WERI-Rb-1 (cell line): Measurements from ENCODE around the gene STARD9.
"Not testable (repeated sequence)": the region's sequence is repeated elsewhere in the genome, so short reads cannot be mapped to it uniquely, and the experiment has no call there.

Source experiments
- DNase-seq: peaks from one replicate; pipeline ENCODE4 v3.0.0-alpha.2; 2020
- H3K27ac ChIP-seq: fragments of 250-450 bp; sonication (Bioruptor Pico); 2 replicates; pipeline ENCODE4 v1.5.1; 2020; ENCODE audit warnings: mild to moderate bottlenecking, moderate library complexity
- H3K27me3 ChIP-seq: fragments of 250-450 bp; sonication (Bioruptor Pico); 2 replicates; pipeline ENCODE4 v1.5.1; 2021; ENCODE audit warnings: mild to moderate bottlenecking, low read depth, moderate library complexity; ENCODE audit not compliant: insufficient read depth, severe bottlenecking
- H3K36me3 ChIP-seq: fragments of 250-450 bp; sonication (Bioruptor Pico); 2 replicates; pipeline ENCODE4 v1.5.1; 2020; ENCODE audit warnings: mild to moderate bottlenecking, moderate library complexity
- H3K4me3 ChIP-seq: 2 replicates; pipeline ENCODE4 v1.5.1; 2011; ENCODE audit warnings: low read depth, mild to moderate bottlenecking, control low read depth, low read length
- H3K9me3 ChIP-seq: fragments of 250-450 bp; sonication (Bioruptor Pico); 2 replicates; pipeline ENCODE4 v1.5.1; 2021; ENCODE audit warnings: mild to moderate bottlenecking, moderate library complexity; ENCODE audit not compliant: severe bottlenecking
- TF ChIP-seq, protein P1 (sequence below): IDR thresholded peaks from 2 replicates; pipeline ENCODE4 v1.5.1; 2011; ENCODE audit warnings: low read depth, mild to moderate bottlenecking, control low read depth, inconsistent platforms, low read length

The STARD9 gene

DNA sequence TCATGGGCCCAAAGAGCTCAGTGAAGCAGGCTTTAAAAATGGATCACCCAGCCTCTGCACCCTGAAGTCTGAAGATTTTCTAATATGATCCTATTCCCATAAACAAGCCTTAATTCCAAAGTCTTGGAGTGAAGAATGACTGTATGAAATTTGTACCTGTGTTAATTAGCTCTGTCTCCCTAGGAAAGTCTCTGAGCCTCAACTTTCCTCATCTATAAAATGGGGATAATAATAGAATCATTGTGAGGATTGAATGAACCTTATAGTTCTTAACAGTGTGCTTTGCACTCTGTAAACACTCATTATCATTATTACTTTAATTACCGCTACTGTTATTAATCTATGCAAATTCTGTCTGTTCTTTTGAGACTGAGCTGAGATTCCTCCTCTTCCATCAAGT is 99.6 kb downstream of the STARD9 start:
- H3K4me3 ChIP-seq, result no peak overlapping the region
- TF ChIP-seq, protein P1, sequence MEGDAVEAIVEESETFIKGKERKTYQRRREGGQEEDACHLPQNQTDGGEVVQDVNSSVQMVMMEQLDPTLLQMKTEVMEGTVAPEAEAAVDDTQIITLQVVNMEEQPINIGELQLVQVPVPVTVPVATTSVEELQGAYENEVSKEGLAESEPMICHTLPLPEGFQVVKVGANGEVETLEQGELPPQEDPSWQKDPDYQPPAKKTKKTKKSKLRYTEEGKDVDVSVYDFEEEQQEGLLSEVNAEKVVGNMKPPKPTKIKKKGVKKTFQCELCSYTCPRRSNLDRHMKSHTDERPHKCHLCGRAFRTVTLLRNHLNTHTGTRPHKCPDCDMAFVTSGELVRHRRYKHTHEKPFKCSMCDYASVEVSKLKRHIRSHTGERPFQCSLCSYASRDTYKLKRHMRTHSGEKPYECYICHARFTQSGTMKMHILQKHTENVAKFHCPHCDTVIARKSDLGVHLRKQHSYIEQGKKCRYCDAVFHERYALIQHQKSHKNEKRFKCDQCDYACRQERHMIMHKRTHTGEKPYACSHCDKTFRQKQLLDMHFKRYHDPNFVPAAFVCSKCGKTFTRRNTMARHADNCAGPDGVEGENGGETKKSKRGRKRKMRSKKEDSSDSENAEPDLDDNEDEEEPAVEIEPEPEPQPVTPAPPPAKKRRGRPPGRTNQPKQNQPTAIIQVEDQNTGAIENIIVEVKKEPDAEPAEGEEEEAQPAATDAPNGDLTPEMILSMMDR, result no peak
- H3K27ac ChIP-seq, result no peak overlapping the region
- no peak for DNase-seq
- H3K9me3 ChIP-seq, result no peaks in the 10 kb centered on the region
- no peaks in the 10 kb centered on the region for H3K27me3 ChIP-seq
- H3K36me3 ChIP-seq, result peaks cover 47% of the 10 kb centered on the region

DNA sequence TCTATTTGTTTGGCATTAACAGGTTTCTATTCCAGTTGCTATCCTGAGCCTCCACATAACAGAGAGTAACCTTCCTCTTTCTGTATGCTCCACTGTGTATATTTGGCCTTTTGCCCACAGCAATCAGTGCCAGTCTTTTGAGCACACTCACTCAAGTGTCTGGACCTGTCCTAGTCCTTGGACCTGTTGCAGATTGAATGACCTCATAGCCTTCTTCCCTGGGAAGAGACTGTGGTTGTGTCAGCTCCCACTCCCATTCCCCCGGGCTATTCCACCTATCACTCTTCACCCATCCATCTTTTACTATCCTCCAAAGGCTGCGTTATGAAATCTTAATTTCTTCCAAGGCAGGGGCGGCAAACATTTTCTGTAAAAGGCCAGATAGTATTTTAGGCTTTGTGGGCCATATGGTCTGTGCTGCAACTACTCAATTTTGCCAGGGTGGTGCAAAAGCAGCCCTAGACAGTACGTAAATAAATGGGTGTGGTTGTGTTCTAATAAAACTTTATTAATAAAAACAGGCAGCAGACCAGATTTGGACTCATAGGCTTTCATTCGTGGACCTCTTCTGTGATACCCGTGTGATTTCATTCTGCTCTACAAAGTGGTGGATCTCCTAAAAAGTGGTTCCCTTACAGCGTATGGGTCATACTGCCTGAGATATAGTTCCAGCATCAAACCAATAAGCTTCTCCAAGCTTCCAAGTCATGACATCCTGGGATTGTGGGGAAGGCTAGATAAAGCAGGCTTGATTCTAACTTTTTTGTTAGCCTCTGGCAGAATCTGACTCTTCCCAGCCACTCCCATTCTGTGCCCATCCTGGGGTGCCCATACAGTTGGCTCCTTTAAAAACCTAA is 104.1 kb downstream of the STARD9 start:
- Histone ChIP-seq H3K27ac (no peak overlapping the region), H3K36me3 (peaks cover 71% of the 10 kb centered on the region)
- no peak for DNase-seq

DNA sequence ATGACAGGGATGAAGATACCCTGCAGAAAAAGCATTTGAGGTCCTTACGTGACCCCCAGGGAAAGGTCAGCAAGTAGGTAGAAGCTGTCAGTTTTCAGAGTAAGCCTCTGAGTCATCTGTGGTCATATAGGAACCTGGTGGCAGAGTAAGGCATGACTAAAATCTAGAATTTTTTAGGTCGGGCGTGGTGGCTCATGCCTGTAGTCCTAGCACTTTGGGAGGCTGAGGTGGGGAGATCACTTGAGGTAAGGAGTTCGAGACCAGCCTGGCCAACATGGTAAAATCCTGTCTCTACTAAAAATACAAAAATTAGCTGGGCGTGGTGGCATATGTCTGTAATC is 104.7 kb downstream of the STARD9 start:
- DNase-seq, result not testable (repeated sequence)

More for the DNA sequence above, 104.1 kb downstream of the STARD9 start:
- TF ChIP-seq, protein P1, result no peak
- Histone ChIP-seq H3K27me3 (no peaks in the 10 kb centered on the region), H3K4me3 (no peak overlapping the region), H3K9me3 (no peaks in the 10 kb centered on the region)

DNA sequence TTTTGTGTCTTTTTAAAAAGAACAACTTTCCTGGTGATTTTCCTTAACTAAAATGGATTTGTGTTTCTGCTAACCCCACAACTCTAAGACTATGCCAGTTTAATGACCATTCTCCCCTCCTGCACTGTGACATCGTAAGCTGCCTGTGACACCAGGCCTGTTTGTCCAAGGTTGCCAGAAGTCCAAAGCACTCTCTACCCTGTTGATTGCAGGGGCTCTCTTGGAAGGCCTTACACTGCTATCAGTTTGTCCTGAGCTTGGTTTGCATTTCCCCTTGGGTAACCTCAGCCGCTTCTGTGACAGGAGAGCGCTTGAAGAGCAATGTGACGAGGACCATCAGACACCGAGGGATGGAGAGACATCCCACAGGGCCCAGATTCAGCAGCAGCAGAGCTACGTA is 105.7 kb downstream of the STARD9 start:
- Histone ChIP-seq H3K27me3 (no peaks in the 10 kb centered on the region), H3K4me3 (no peak overlapping the region), H3K27ac (no peak overlapping the region), H3K36me3 (peaks cover 71% of the 10 kb centered on the region), H3K9me3 (no peaks in the 10 kb centered on the region)
- TF ChIP-seq, protein P1, result no peak
- peak; percentile 11 for DNase-seq

More for the DNA sequence above, 104.7 kb downstream of the STARD9 start:
- not testable (repeated sequence) for H3K27me3 ChIP-seq, H3K4me3 ChIP-seq, H3K9me3 ChIP-seq, H3K27ac ChIP-seq
- peaks cover 71% of the 10 kb centered on the region for H3K36me3 ChIP-seq

DNA sequence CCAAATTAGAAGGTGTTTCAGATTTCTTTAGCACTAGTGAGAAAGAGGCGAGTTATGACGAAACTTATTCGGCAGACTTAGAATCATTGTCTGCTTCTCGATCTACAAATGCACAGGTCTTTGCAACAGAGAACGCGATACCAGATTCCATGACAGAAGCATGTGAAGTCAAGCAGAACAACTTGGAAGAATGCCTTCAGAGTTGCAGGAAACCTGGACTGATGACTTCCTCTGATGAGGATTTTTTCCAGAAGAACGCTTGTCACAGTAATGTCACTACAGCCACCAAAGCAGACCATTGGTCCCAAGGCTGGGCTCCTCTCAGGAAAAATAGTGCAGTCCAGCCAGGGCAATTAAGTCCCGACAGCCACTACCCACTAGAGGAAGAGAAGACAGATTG is 110.9 kb downstream of the STARD9 start:
- no peaks in the 10 kb centered on the region for H3K9me3 ChIP-seq
- H3K36me3 ChIP-seq, result peaks cover 77% of the 10 kb centered on the region

DNA sequence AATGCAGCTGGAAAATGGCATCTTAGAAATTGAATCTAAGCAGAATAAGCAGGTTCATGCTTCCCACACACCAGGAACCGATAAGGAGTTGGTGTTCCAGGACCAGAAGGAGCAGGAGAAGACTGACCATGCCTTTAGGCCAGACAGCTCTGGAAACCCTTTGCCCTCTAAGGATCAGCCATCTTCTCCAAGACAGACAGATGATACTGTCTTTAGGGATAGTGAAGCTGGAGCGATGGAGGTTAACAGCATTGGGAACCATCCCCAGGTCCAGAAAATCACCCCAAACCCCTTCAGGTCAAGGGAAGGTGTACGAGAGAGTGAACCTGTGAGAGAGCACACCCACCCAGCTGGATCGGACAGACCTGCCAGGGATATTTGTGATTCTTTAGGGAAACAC is 112.3 kb downstream of the STARD9 start:
- peaks cover 75% of the 10 kb centered on the region for H3K36me3 ChIP-seq
- DNase-seq, result no peak
- no peak overlapping the region for H3K4me3 ChIP-seq
- H3K27ac ChIP-seq, result no peak overlapping the region
- TF ChIP-seq, protein P1, result no peak
- H3K9me3 ChIP-seq, result no peaks in the 10 kb centered on the region
- no peaks in the 10 kb centered on the region for H3K27me3 ChIP-seq

More for the DNA sequence above, 110.9 kb downstream of the STARD9 start:
- Histone ChIP-seq H3K27ac (no peak overlapping the region), H3K27me3 (no peaks in the 10 kb centered on the region), H3K4me3 (no peak overlapping the region)
- no peak for DNase-seq
- TF ChIP-seq, protein P1, result no peak
